ENCODE results near the gene SAMD9.

SAMD9 gene

DNA sequence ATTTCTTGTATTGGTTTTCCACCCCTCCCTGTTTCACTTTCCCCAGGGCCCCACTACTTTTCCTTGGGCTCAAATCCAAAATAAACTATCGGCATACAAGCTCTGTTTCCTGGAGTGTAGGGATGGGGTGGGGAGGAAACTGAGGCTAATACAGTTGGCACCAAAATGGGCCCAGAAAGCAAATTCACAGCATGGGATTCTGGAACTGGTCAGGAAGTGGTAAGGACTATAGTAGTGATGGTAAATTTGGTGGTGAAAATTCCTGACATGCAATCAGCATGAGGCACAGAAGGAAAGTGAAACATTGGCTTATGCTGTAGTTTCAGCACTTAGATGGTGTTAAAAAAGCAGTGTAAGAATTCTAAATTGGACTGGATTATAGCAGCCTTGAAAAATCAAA is 39.1 kb upstream of the SAMD9 start:
- POLR2A ChIA-PET: no interaction called here
- CTCF ChIA-PET: interaction anchor here (1.1 to 1.8 kb wide), 3 partner anchors 13 to 28 kb away, joined by 3 to 4 read pairs (median 4); no protein-coding TSS in a partner anchor
- TF ChIP-seq, protein P1, sequence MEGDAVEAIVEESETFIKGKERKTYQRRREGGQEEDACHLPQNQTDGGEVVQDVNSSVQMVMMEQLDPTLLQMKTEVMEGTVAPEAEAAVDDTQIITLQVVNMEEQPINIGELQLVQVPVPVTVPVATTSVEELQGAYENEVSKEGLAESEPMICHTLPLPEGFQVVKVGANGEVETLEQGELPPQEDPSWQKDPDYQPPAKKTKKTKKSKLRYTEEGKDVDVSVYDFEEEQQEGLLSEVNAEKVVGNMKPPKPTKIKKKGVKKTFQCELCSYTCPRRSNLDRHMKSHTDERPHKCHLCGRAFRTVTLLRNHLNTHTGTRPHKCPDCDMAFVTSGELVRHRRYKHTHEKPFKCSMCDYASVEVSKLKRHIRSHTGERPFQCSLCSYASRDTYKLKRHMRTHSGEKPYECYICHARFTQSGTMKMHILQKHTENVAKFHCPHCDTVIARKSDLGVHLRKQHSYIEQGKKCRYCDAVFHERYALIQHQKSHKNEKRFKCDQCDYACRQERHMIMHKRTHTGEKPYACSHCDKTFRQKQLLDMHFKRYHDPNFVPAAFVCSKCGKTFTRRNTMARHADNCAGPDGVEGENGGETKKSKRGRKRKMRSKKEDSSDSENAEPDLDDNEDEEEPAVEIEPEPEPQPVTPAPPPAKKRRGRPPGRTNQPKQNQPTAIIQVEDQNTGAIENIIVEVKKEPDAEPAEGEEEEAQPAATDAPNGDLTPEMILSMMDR (IDR thresholded peaks at IDR 0.05; ENCODE audit: control extremely low read depth, extremely low read depth, low read depth, missing control alignments): no peak
- no peak for DNase-seq (ENCODE audit: extremely low spot score)

DNA sequence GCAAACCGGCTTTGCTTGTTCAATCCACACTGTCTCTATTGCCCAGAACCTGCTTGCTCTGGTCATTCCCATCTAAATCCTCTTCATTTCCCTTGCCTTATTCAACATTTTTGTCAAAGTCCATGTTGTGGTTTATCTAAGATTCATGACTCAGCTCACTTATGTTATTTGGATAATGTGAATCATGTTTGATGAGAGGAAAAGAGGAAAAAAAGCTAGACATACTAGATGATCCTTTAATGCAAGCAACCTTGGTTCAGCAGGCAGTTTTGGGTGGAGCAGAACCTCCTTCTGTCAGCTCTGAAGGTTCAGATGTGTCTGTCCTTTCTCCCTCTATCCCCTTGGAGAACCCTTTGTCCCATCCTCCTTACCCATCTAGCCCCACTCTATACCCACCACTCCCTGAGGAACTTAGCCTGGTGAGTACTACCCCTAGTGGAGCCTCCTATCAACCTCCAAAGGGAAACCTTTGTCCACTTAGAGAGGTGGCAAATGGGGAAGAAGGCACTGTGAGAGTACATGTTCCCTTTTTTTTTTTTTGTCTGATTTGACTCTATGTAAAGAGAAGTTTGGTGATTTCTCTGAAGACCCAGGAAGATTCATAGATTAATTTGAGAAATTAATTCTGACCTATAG is 32.5 kb upstream of the SAMD9 start:
- DNase-seq (ENCODE audit: extremely low spot score): no peak
- CTCF ChIA-PET: interaction anchor here (0.9 to 1.3 kb wide), 2 partner anchors 21 to 73 kb away, joined by 3 read pairs; no protein-coding TSS in a partner anchor
- TF ChIP-seq, protein P1 (IDR thresholded peaks at IDR 0.05; ENCODE audit: control extremely low read depth, extremely low read depth, low read depth, missing control alignments): no peak
- POLR2A ChIA-PET: no interaction called here

DNA sequence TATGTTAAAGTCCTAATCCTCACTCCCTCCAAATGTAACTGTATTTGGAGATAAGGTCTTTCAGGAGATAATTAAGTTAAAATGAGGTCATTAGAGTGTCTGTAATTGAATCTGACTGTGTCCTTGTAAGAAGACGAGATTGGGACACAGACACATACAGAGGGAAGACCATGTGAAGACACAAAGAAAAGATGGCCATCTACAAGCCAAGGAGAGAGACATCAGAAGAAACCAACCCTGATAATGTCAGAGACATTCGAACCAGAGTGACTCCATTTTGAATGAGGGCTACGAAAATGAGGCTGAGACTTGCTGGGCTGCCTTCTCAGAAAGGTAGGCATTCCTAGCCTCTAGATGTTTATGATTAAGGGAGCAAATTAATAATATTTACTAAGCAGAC is 30.9 kb upstream of the SAMD9 start:
- TF ChIP-seq, protein P1 (IDR thresholded peaks at IDR 0.05; ENCODE audit: control extremely low read depth, extremely low read depth, low read depth, missing control alignments): no peak
- CTCF ChIA-PET: no interaction called here
- DNase-seq (ENCODE audit: extremely low spot score): no peak
- POLR2A ChIA-PET: no interaction called here

DNA sequence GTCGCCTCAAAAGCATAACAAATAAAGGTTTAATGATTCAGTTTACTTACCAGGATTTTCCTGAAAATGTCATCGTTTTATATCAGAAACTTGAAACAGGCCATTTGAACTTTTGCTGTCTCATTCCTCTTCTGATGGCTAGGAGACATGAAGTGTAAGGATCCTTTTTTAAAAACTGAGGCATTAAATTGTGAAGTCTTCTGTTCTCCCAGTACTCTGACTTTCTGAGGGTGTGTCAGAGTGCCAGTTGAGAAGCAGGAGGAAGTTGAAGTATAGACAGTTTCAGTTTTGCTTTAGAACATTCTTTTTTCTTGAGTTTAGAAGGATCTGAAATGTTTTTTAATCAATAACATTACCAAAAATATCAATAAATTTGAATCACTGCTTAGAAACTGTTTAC is 30.4 kb upstream of the SAMD9 start, which contains the start of gene SAMD9L:
Gene SAMD9L, minus strand, starts transcription at position 242 of the 400 bp plus-strand sequence. CDS start 12,414 bp downstream, outside the sequence.
- ChIA-PET CTCF (no interaction called here), POLR2A (no interaction called here)
- peak; percentile 45 for DNase-seq (ENCODE audit: extremely low spot score)
- TF ChIP-seq, protein P1 (IDR thresholded peaks at IDR 0.05; ENCODE audit: control extremely low read depth, extremely low read depth, low read depth, missing control alignments): no peak

DNA sequence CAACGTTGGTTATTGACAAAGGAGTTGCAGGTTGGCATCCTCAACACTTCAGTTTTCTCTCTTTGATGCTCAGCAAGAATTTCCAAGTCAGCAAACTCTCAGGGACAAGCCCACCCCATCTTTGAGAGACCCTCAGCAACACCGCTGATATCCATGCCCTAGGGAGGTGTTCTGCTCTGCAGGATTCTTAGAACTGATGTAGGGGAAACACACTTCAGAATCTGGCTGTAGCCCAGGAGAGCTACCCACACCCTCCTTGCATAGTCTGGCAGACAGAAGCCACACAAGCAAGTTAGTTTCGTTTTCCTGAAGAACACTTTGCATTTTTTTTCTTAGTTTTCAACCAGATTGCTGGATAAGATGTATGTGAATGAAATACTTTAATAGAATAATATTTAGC is 29.6 kb upstream of the SAMD9 start:
- TF ChIP-seq, protein P1 (IDR thresholded peaks at IDR 0.05; ENCODE audit: control extremely low read depth, extremely low read depth, low read depth, missing control alignments): no peak
- ChIA-PET CTCF (no interaction called here), POLR2A (no interaction called here)
- DNase-seq (ENCODE audit: extremely low spot score): peak; percentile 31

DNA sequence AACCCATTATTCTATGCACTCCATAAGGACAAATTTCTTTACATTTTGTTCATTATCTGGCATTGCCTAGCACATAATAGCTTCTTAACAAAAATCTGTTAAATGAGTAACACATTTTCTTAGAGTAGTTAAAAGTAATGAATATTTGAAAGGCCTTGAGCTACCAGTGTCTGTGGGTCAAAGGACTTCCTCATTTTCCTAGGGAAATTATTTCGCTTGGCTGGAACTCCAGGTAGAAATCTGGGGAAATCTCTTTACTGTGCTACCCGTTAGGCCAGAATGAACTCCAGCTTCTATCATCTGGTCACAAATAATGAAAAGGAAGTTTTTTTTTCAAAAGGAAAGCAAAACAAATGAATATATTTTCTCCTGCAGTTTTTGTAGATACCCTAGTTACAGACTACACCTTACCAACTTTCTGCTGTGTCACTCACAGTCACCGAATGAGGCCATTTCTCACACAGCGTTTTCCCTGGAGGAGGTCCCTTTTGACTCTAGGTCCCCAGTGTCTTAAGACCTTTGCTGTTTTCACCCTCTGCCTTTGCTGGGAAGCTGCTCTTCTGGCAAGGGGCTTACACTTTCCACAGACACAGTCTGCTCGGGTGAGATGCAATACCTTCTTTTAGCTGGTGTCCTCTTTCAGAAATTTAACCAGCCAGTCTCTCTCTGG is 28.8 kb upstream of the SAMD9 start:
- DNase-seq (ENCODE audit: extremely low spot score): no peak
- TF ChIP-seq, protein P1 (IDR thresholded peaks at IDR 0.05; ENCODE audit: control extremely low read depth, extremely low read depth, low read depth, missing control alignments): no peak
- POLR2A ChIA-PET: no interaction called here
- CTCF ChIA-PET: interaction anchor here (1.3 kb wide), 1 partner anchor 10 kb away, joined by 4 read pairs; no protein-coding TSS in a partner anchor
